Urothelium cell line (cell line): Measurements from ENCODE around the gene SH3RF2.
A peak's percentile ranks its signal among the peaks of the same experiment; 100 is the strongest.
"Not testable (repeated sequence)": the region's sequence is repeated elsewhere in the genome, so short reads cannot be mapped to it uniquely, and the experiment has no call there.

Experiments used
- DNase-seq: peaks from one replicate; pipeline ENCODE4 v3.0.0; 2011; ENCODE audit warnings: low spot score, mixed read lengths
- FAIRE-seq: peaks from 2 replicates; lab custom pipeline; 2011; peaks lifted over from hg19 to GRCh38; lab: Jason Lieb, UNC

SH3RF2 gene

GRCh38 chr5:145936401-145937131 is at the start of gene SH3RF2:
Gene SH3RF2, plus strand, starts transcription at chr5:145936578. Its CDS starts 1,351 bp downstream, at chr5:145937929.
- FAIRE-seq, result no peak
- DNase-seq, result peak; percentile 85

- DNase-seq, result no peak
- no peak for FAIRE-seq
Measured at GRCh38 chr5:145887217-145887616, 49.2 kb upstream of the SH3RF2 start.

- FAIRE-seq, result no peak
- peak; percentile 36 for DNase-seq
Measured at GRCh38 chr5:145887976-145888574, 48.3 kb upstream of the SH3RF2 start.

- no peak for DNase-seq
- no peak for FAIRE-seq
Measured at GRCh38 chr5:145889611-145890010, 46.8 kb upstream of the SH3RF2 start.

GRCh38 chr5:145891378-145891777 is 45.0 kb upstream of the SH3RF2 start:
- not testable (repeated sequence) for DNase-seq, FAIRE-seq

- DNase-seq, result no peak
- FAIRE-seq, result no peak
Measured at GRCh38 chr5:145898171-145898570, 38.2 kb upstream of the SH3RF2 start.

- no peak for DNase-seq
Measured at GRCh38 chr5:145902421-145902820, 34.0 kb upstream of the SH3RF2 start.

GRCh38 chr5:145903113-145903512 is 33.3 kb upstream of the SH3RF2 start:
- no peak for FAIRE-seq
- DNase-seq, result no peak

More at GRCh38 chr5:145902421-145902820, 34.0 kb upstream of the SH3RF2 start:
- FAIRE-seq, result no peak

- no peak for FAIRE-seq
- no peak for DNase-seq
Measured at GRCh38 chr5:145903867-145904266, 32.5 kb upstream of the SH3RF2 start.

GRCh38 chr5:145904743-145905142 is 31.6 kb upstream of the SH3RF2 start:
- FAIRE-seq (no peak), DNase-seq (no peak)

- DNase-seq (no peak), FAIRE-seq (no peak)
Measured at GRCh38 chr5:145906401-145906800, 30.0 kb upstream of the SH3RF2 start.

- FAIRE-seq (no peak), DNase-seq (no peak)
Measured at GRCh38 chr5:145908206-145908960, 28.0 kb upstream of the SH3RF2 start.

GRCh38 chr5:145911164-145911563 is 25.2 kb upstream of the SH3RF2 start:
- DNase-seq (no peak), FAIRE-seq (no peak)

- DNase-seq (no peak), FAIRE-seq (no peak)
Measured at GRCh38 chr5:145912019-145912418, 24.4 kb upstream of the SH3RF2 start.

- DNase-seq, result no peak
Measured at GRCh38 chr5:145912594-145912993, 23.8 kb upstream of the SH3RF2 start.

GRCh38 chr5:145913701-145914100 is 22.7 kb upstream of the SH3RF2 start:
- no peak for FAIRE-seq

More at GRCh38 chr5:145912594-145912993, 23.8 kb upstream of the SH3RF2 start:
- FAIRE-seq, result no peak

GRCh38 chr5:145915970-145916638 is 20.3 kb upstream of the SH3RF2 start:
- FAIRE-seq (no peak), DNase-seq (no peak)

More at GRCh38 chr5:145913701-145914100, 22.7 kb upstream of the SH3RF2 start:
- DNase-seq, result no peak

- FAIRE-seq, result peak; percentile 35
- no peak for DNase-seq
Measured at GRCh38 chr5:145917288-145917687, 19.1 kb upstream of the SH3RF2 start.

GRCh38 chr5:145918397-145918796 is 18.0 kb upstream of the SH3RF2 start:
- DNase-seq, result no peak
- no peak for FAIRE-seq

- no peak for DNase-seq
- no peak for FAIRE-seq
Measured at GRCh38 chr5:145919413-145919812, 17.0 kb upstream of the SH3RF2 start.
